ENCODE results near the gene ROM1.
"Not testable (repeated sequence)": the region's sequence is repeated elsewhere in the genome, so short reads cannot be mapped to it uniquely, and the experiment has no call there.

ROM1 gene

GRCh38 chr11:62649486-62649885 lies 36.4 kb downstream of the ROM1 start:
- DNase-seq (ENCODE audit: low read depth): no peak

GRCh38 chr11:62650283-62650682 lies 37.2 kb downstream of the ROM1 start:
- DNase-seq (ENCODE audit: low read depth): not testable (repeated sequence)

- no peak for DNase-seq (ENCODE audit: low read depth)
Observed at GRCh38 chr11:62652161-62653006, 39.3 kb downstream of the ROM1 start.

- no peak for DNase-seq (ENCODE audit: low read depth)
Observed at GRCh38 chr11:62654297-62654696, 41.2 kb downstream of the ROM1 start.

GRCh38 chr11:62656796-62657429 lies 43.9 kb downstream of the ROM1 start:
- DNase-seq (ENCODE audit: low read depth): no peak

GRCh38 chr11:62664405-62665074 lies 51.5 kb downstream of the ROM1 start:
- DNase-seq (ENCODE audit: low read depth): no peak

All from fibroblast of the conjunctiva (primary cell).